Memory B cell (primary cell): ENCODE measurements around the gene VEPH1.

ENCODE experiments used
- ATAC-seq: fragments of 150-1000 bp; cut with Tn5 transposase; 2 replicates; pipeline ENCODE4 v1.10.0; 2021; ENCODE audit warnings: low read depth, mild to moderate bottlenecking, moderate library complexity
- DNase-seq, 2 donors: peaks; one replicate each; pipeline ENCODE4 v3.0.0; 2022; ENCODE audit warnings: low spot score in 2 of 2
- H3K27ac Mint-ChIP-seq: one replicate; pipeline ENCODE4 v1.8.0; 2022; ENCODE audit warnings: mild to moderate bottlenecking, moderate library complexity, mixed read lengths
- H3K27me3 Mint-ChIP-seq: one replicate; pipeline ENCODE4 v1.8.0; 2022; ENCODE audit warnings: mixed read lengths
- H3K36me3 Mint-ChIP-seq: one replicate; pipeline ENCODE4 v1.8.0; 2022; ENCODE audit warnings: mild to moderate bottlenecking, mixed read lengths
- H3K4me1 Mint-ChIP-seq: one replicate; pipeline ENCODE4 v1.8.0; 2022; ENCODE audit warnings: mixed read lengths
- H3K4me3 Mint-ChIP-seq: one replicate; pipeline ENCODE4 v1.8.0; 2022; ENCODE audit warnings: mild to moderate bottlenecking, moderate library complexity, mixed read lengths
- H3K9me3 Mint-ChIP-seq: one replicate; pipeline ENCODE4 v1.8.0; 2022; ENCODE audit warnings: mixed read lengths

The VEPH1 gene

DNA sequence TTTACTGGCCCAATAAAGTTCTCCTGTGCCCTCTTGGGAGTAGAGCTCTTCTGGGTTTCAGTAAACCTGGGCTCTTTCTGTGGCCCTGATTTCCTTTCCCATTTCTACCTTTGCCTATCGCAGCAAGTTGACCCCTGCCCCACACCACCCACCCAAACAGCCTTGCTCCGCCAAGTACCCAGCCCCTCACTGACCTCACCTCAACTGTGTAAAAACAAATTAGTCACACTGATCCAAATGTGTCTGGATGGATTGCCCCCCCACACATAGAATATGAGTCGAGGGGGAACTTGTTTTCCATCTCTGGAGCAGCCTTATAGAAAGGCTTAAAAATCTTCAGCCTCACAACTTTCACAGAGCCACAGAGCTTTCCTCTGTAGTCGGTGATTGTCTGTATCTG, 28.6 kb upstream of the VEPH1 start:
- no peaks in the 10 kb centered on the region for H3K36me3 Mint-ChIP-seq
- no peak overlapping the region for H3K27ac Mint-ChIP-seq
- no peaks in the 10 kb centered on the region for H3K9me3 Mint-ChIP-seq
- no peak for DNase-seq
- peaks cover 1% of the 10 kb centered on the region for H3K27me3 Mint-ChIP-seq
- ATAC-seq = no peak
- H3K4me3 Mint-ChIP-seq = no peak overlapping the region
- H3K4me1 Mint-ChIP-seq = no peaks in the 10 kb centered on the region

DNA sequence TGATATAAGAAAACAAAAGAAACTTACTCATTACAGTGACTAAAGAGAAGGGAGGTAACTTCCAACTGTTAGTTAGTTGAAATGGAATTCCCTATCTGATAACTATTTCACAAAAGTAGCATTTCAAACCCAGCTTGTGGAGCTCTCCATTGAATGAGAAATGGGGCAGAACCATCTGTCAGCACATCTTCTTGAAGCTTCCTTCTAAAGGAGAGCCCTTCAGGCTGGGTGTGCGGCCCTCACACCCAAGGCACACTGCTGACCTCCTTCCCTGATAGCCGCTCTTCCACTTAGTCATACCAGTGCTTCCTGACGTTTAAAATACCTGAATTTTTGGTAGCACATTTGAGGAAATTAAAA, 28.1 kb upstream of the VEPH1 start:
- no peak overlapping the region for H3K27ac Mint-ChIP-seq
- H3K4me1 Mint-ChIP-seq = no peaks in the 10 kb centered on the region
- no peak for DNase-seq
- no peaks in the 10 kb centered on the region for H3K9me3 Mint-ChIP-seq
- ATAC-seq = no peak
- no peaks in the 10 kb centered on the region for H3K36me3 Mint-ChIP-seq
- H3K27me3 Mint-ChIP-seq = peaks cover 1% of the 10 kb centered on the region
- no peak overlapping the region for H3K4me3 Mint-ChIP-seq

DNA sequence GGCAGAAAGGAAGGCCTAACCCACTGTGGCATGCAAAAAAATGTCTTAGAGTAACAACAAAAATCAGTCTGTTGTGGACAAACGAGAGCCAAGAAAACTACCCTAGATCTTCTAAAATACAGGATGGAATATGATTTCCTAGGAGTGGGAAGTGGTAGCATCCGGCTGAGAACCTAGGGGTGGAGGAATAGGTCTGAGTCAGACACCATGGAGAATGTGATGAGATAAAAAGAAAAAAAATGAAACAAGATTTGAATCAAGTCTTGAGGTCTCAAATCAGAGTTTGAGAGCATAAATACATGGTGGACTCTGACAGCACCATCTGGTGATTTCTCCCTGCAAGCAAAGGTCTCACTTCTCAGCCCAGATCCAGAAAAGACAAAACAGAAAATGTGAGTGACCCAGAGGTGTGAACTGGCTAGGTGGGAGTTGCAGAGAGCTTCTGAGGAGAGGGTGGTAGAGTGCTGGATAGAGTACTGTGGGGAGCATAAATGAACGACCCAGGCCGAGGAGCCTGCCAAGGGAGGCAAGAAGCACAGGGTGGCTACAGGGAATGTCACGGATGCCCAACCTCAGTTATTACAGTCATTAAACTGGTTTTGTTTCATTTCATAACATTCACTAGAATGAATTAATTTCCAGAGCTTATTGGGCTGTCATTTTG, 27.6 kb upstream of the VEPH1 start:
- ATAC-seq (no peak), DNase-seq (no peak)
- Mint-ChIP-seq H3K27me3 (peaks cover 1% of the 10 kb centered on the region), H3K27ac (no peak overlapping the region), H3K4me1 (no peaks in the 10 kb centered on the region), H3K4me3 (no peak overlapping the region), H3K9me3 (no peaks in the 10 kb centered on the region), H3K36me3 (no peaks in the 10 kb centered on the region)

DNA sequence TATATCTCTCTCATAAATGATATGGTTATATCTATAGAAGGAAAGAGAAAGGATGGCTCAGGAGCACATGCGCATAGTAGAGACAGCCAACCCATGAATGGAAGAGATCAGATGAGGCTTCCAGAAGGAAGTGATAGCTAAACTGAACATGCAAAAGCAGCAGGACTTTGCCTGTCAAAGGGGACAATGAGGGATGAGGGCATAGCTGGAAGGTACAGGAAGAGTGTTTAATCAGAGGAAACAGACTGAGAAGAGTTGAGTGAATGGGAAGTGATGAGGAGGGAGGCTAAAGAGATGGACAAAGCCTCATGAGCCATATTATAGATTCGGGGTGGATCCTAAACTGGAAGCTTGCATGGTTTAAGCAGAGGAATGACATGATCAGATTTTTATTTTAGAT, 26.5 kb upstream of the VEPH1 start:
- ATAC-seq (no peak), DNase-seq (no peak)
- Mint-ChIP-seq H3K4me3 (no peak overlapping the region), H3K27me3 (peaks cover 3% of the 10 kb centered on the region), H3K36me3 (no peaks in the 10 kb centered on the region), H3K9me3 (no peaks in the 10 kb centered on the region), H3K27ac (no peak overlapping the region), H3K4me1 (no peaks in the 10 kb centered on the region)

DNA sequence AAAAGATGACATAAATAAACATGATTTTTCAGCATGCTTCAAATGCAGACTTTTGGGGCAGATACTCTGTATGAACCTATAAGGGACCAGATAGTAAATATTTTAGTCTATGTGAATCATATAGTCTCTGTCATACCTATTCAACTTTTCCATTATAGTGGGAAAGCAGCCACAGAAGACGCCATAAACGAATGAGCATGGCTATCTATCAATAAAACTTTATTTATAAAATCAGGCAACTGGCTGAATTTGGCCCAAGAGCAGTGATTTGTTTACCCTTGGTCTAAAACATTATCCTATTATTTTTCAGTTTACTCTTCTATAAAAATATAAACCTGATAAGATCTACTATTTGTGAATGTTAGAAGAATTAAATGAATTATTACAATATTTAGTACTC, 25.9 kb upstream of the VEPH1 start:
- ATAC-seq (no peak), DNase-seq (no peak)
- Mint-ChIP-seq H3K36me3 (no peaks in the 10 kb centered on the region), H3K27ac (no peak overlapping the region), H3K27me3 (peaks cover 3% of the 10 kb centered on the region), H3K4me3 (no peak overlapping the region), H3K4me1 (no peaks in the 10 kb centered on the region), H3K9me3 (peaks cover 1% of the 10 kb centered on the region)

DNA sequence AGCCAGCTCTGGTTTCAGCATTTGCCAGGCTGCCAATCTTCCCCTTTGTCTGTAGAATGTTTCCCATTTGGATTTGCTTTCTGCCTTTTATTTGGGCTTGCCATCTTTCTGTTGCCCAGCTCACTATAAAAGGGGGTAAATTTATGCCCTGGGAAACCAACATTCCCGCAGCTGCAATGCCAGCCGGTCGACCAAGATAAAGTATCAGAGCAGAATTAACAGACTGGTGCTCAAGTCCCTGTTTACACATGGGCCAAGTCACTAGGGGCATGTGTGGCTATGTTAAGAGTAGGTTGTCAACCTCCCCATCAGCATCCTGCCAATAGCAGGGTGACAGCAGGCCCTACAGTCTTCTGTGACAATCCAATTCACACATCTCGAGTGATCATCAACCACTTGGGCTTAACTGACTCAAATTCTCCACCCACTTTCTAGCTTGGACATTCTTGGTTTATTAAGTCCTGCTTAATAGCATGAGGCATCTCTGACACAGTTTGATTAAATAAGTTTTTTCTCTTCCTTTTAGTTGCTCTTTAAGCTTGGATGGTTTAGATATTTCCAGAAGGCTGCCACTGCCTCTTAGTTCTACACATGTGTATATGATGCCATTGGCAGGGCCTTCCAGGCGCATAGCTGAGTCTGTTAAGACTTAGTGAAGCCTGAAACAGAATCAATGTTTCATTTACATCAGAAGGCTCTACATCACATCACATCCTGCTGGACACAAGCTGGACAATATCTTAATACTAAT, 24.1 kb upstream of the VEPH1 start:
- Mint-ChIP-seq H3K4me3 (no peak overlapping the region), H3K27ac (no peak overlapping the region), H3K9me3 (peaks cover 1% of the 10 kb centered on the region), H3K4me1 (no peaks in the 10 kb centered on the region), H3K27me3 (peaks cover 3% of the 10 kb centered on the region), H3K36me3 (no peaks in the 10 kb centered on the region)
- no peak for DNase-seq
- no peak for ATAC-seq

DNA sequence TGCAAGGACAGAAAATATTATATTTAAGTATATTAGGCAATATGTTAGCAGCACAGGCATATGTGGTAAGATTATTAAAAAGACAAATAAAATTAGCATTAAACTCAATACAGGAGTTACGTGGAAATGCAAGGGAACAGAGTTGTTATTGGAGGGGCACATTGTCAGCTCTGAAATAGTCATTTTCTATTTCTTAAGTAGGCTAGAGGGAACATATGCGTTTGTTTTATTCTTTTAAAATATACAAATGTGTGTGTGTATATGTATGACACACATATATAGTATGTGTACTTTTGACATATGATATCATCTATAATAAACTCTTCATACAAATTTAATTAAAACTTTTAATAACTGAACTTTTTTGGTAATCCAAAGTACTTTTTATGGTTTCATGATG, 22.8 kb upstream of the VEPH1 start:
- ATAC-seq = no peak
- DNase-seq = no peak
- no peaks in the 10 kb centered on the region for H3K36me3 Mint-ChIP-seq
- H3K27ac Mint-ChIP-seq = no peak overlapping the region
- peaks cover 1% of the 10 kb centered on the region for H3K9me3 Mint-ChIP-seq
- H3K4me1 Mint-ChIP-seq = no peaks in the 10 kb centered on the region
- peaks cover 3% of the 10 kb centered on the region for H3K27me3 Mint-ChIP-seq
- no peak overlapping the region for H3K4me3 Mint-ChIP-seq

DNA sequence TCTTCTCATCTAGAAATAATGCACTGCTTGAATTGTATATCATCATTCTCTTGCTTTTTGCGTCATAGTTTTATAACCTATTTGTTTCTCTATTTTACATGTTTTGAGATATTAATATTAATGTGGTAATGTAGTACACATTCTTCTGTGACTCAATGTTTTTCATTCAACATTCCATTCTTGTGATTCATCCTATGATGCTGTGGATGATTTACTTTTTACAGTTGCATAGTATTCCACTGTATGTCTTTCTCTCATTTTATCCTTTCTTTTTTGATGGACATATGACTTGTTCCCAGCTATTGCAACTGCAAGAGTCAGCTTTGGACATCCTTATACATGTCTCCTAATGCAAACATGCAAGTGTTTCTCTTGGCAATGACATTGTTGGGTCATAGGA, 20.6 kb upstream of the VEPH1 start:
- no peak for DNase-seq
- Mint-ChIP-seq H3K9me3 (peaks cover 3% of the 10 kb centered on the region), H3K4me1 (no peaks in the 10 kb centered on the region), H3K27ac (no peak overlapping the region), H3K27me3 (peaks cover 4% of the 10 kb centered on the region), H3K4me3 (no peak overlapping the region), H3K36me3 (peaks cover 1% of the 10 kb centered on the region)
- ATAC-seq = no peak

DNA sequence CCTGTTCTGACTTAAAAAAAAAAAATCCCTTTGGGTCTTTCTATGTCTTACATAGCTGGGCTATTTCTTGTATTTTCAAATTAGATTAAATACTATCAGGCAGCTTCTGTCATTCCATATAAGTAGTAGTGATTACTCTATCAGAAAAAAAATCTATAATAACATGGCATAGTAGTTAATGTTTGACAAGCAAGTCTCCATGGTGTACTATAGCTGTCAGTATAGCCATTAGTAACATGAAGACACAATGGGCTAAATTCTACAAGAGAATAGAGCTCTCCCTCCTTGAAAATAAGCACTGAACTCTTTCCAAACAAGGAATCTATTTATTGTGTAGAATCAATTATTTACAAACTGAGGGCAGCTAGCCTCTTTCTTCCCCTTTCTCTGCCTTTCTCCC, 19.4 kb upstream of the VEPH1 start:
- Mint-ChIP-seq H3K9me3 (peaks cover 4% of the 10 kb centered on the region), H3K27ac (no peak overlapping the region), H3K4me1 (no peaks in the 10 kb centered on the region), H3K36me3 (peaks cover 1% of the 10 kb centered on the region), H3K27me3 (peaks cover 4% of the 10 kb centered on the region), H3K4me3 (no peak overlapping the region)
- ATAC-seq (no peak), DNase-seq (no peak)

DNA sequence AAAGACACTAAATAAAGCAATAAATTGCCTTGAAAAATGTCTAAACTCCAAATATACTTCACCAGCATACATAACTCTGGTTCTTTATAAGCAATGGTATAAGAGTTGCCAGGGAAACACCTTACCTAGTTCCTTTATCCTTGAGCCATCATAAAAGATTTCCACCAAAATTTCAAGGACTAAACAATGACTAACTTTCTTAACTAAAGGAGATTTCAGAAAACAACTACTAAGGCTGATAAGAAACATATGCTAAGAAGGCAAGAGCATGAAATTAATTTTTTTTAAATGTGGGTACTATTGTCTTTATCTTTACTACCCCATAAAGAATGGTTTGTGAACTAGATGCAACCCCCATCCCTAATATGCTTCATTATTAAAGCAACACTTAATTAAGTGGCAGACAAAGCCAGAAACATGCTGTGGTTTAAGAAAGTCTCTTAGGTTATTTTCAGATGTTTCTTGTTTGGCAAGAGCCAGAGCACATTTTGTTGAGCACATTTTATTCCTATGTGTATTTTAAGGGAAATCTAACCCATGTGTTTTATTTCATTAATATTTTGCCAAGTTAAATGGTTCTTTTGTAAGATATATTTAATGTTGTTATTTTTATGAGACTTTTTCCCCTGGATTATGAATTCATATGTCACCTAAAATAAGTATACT, 17.4 kb upstream of the VEPH1 start:
- Mint-ChIP-seq H3K9me3 (peaks cover 4% of the 10 kb centered on the region), H3K27me3 (peaks cover 3% of the 10 kb centered on the region), H3K36me3 (peaks cover 1% of the 10 kb centered on the region), H3K27ac (no peak overlapping the region), H3K4me1 (no peaks in the 10 kb centered on the region), H3K4me3 (no peak overlapping the region)
- DNase-seq (no peak), ATAC-seq (no peak)

DNA sequence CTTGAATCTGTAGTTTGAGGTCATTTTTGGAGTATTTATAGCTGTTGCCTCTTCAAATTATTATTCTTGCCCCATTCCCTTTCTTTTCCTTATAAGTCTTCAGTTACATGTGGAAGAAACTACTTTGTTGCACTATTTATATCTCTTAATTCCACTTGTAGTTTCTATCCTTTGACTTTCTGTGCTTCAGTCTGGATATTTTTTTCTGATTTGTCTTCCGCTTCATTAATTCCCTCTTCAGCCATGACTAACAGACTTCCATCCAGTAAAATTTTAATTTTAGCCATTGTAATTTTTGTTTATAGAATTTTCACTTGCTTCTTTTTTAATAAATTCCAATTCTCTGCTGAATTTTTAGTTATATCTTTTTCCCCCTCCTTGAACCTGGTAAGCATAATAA, 15.7 kb upstream of the VEPH1 start:
- ATAC-seq (no peak), DNase-seq (no peak)
- no peaks in the 10 kb centered on the region for H3K4me1 Mint-ChIP-seq
- peaks cover 1% of the 10 kb centered on the region for H3K27me3 Mint-ChIP-seq
- H3K4me3 Mint-ChIP-seq = no peak overlapping the region
- peaks cover 3% of the 10 kb centered on the region for H3K9me3 Mint-ChIP-seq
- no peak overlapping the region for H3K27ac Mint-ChIP-seq
- peaks cover 1% of the 10 kb centered on the region for H3K36me3 Mint-ChIP-seq

DNA sequence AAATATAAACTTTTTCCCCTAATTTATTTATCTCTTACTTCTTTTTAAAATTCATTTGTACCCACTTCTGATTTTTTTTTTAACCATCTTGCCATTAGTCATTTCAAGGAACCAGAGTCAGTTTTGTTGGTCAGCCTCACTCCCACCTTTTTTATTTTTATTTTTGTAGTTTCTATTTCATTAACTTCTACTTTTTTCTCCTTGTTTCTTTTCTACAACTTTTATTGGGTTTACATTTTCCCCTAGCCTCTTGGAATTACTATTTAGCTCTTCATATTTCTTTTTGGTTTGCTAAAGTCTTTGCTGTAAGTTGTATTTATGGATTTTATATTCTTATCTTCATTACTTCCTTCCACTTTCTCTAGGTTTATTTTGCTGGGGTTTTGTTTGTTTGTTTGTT, 13.7 kb upstream of the VEPH1 start:
- peaks cover 3% of the 10 kb centered on the region for H3K9me3 Mint-ChIP-seq
- no peaks in the 10 kb centered on the region for H3K4me1 Mint-ChIP-seq
- no peak overlapping the region for H3K4me3 Mint-ChIP-seq
- ATAC-seq (no peak), DNase-seq (no peak)
- no peak overlapping the region for H3K27ac Mint-ChIP-seq
- H3K36me3 Mint-ChIP-seq = peaks cover 1% of the 10 kb centered on the region
- H3K27me3 Mint-ChIP-seq = peaks cover 1% of the 10 kb centered on the region

DNA sequence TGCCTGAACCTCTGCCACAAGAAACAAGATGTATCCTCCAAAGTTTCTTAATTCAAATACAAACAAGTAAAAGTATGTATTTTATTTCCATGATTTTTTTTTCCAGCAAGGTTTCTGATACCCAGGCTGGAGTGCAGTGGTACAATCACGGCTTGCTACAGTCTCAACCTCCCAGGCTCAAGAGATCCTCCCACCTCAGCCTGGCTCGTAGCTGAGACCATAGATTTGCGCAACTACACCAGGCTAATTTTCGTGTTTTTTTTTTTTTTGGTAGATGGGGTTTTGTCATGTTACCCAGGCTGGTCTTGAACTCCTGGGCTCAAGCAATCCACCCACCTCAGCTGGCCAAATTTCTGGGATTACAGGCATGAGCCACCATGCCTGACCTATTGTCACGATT, 12.2 kb upstream of the VEPH1 start:
- no peaks in the 10 kb centered on the region for H3K4me1 Mint-ChIP-seq
- H3K27me3 Mint-ChIP-seq = peaks cover 1% of the 10 kb centered on the region
- H3K27ac Mint-ChIP-seq = no peak overlapping the region
- H3K4me3 Mint-ChIP-seq = no peak overlapping the region
- ATAC-seq = no peak
- H3K9me3 Mint-ChIP-seq = peaks cover 3% of the 10 kb centered on the region
- no peak for DNase-seq
- peaks cover 1% of the 10 kb centered on the region for H3K36me3 Mint-ChIP-seq

DNA sequence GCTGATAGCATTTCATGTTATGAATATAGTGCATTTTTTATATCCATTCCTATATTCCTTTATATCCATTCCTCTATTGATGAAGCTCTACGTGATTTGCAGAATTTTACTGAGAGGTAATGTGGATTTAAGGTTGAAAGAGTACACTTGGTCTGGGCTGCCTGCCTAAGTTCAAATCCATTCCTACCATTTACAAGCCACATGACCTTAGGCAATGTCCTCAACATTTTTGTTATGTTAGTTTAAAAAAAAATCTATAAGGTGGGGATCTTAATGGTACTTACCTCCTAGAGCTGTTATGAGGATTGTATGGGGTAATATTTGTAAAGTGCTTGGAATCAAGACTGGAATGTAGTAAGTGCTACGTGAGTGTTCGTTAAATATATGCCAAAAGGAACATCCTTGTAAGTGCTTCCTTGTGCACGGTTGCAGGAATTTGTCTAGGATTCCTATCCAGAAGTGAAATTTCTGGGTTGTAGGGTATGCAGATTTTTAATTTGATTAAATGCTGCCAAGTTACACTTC, 11.2 kb upstream of the VEPH1 start:
- H3K9me3 Mint-ChIP-seq = peaks cover 3% of the 10 kb centered on the region
- no peak for DNase-seq
- no peak overlapping the region for H3K4me3 Mint-ChIP-seq
- no peaks in the 10 kb centered on the region for H3K27me3 Mint-ChIP-seq
- no peaks in the 10 kb centered on the region for H3K4me1 Mint-ChIP-seq
- H3K36me3 Mint-ChIP-seq = no peaks in the 10 kb centered on the region
- no peak for ATAC-seq
- no peak overlapping the region for H3K27ac Mint-ChIP-seq
